ENCODE results near the gene SPATA2L. TPM values are rescaled to one million over a fixed set of nuclear protein-coding genes. Genes with fewer than 3 reads are reported as not detected.
"Not testable (repeated sequence)": the region's sequence is repeated elsewhere in the genome, so short reads cannot be mapped to it uniquely, and the experiment has no call there.

Gene SPATA2L
- total RNA-seq, 1 donor from 2014 or later = 24.0 TPM

DNA sequence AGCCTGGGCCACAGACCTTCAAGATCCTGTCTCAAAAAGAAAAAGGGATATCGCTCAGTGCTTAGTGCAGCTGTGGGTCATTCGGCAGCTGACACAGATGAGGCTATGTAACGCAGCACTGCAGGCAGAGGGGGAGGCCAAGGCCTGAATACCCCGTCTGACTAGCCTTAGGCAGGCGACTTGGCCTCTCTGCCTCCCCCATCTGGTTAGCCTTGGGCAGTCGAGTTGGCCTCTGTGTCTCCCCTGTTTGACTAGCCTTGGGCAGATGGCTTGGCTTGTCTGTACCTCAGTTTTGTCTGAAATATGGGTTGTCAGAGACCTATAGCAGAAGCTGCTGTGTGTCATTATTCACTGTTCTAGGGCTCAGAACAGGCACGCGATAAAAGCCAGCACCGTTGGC, 33.9 kb downstream of the SPATA2L start:
- TF ChIP-seq, protein P1, sequence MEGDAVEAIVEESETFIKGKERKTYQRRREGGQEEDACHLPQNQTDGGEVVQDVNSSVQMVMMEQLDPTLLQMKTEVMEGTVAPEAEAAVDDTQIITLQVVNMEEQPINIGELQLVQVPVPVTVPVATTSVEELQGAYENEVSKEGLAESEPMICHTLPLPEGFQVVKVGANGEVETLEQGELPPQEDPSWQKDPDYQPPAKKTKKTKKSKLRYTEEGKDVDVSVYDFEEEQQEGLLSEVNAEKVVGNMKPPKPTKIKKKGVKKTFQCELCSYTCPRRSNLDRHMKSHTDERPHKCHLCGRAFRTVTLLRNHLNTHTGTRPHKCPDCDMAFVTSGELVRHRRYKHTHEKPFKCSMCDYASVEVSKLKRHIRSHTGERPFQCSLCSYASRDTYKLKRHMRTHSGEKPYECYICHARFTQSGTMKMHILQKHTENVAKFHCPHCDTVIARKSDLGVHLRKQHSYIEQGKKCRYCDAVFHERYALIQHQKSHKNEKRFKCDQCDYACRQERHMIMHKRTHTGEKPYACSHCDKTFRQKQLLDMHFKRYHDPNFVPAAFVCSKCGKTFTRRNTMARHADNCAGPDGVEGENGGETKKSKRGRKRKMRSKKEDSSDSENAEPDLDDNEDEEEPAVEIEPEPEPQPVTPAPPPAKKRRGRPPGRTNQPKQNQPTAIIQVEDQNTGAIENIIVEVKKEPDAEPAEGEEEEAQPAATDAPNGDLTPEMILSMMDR (IDR thresholded peaks at IDR 0.05; ENCODE audit: insufficient read depth, low read length, poor library complexity, severe bottlenecking) = no peak
- H3K4me3 ChIP-seq (ENCODE audit: low read depth, low read length) = no peak overlapping the region
- H3K36me3 ChIP-seq (ENCODE audit: control insufficient read depth, insufficient read depth, low read length) = peaks cover 1% of the 10 kb centered on the region
- H3K27me3 ChIP-seq (ENCODE audit: control insufficient read depth, insufficient read depth, low read length) = no peaks in the 10 kb centered on the region
- no peak for DNase-seq (ENCODE audit: low read depth)

DNA sequence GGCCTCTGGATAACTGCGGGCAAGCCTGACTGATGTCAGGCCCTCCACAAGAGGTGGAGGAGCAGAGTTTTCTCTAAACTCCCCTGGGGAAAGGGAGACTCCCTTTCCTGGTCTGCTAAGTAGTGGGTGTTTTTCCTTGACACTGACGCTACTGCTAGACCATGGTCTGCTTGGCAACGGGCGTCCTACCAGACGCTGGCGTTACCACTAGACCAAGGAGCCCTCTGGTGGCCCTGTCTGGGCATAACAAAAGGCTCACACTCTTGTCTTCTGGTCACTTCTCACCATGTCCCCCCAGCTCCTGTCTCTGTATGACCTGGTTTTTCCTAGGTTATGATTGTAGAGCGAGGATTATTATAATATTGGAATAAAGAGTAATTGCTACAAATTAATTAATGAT, 34.5 kb downstream of the SPATA2L start:
- H3K36me3 ChIP-seq (ENCODE audit: control insufficient read depth, insufficient read depth, low read length); H3K4me3 ChIP-seq (ENCODE audit: low read depth, low read length); H3K27me3 ChIP-seq (ENCODE audit: control insufficient read depth, insufficient read depth, low read length); DNase-seq (ENCODE audit: low read depth): not testable (repeated sequence)

DNA sequence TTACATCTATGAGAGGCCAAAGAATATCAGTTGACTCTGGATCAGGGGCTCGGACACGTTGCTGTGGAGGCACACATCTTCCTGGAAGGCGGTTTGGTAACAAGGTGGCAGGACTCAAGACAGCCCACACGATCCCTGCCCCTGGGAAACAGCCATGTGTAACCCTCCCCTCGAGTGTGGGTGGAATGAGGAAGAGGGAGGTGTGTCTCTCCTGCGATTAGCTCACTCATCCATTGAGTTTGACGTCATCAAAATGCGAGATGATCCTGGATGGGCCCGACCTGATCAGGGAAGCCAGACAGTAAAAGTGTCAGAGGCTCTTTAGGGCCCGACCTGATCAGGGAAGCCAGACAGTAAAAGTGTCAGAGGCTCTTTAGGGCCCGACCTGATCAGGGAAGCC, 37.3 kb downstream of the SPATA2L start:
- H3K4me3 ChIP-seq (ENCODE audit: low read depth, low read length); H3K27me3 ChIP-seq (ENCODE audit: control insufficient read depth, insufficient read depth, low read length); H3K36me3 ChIP-seq (ENCODE audit: control insufficient read depth, insufficient read depth, low read length); DNase-seq (ENCODE audit: low read depth): not testable (repeated sequence)

DNA sequence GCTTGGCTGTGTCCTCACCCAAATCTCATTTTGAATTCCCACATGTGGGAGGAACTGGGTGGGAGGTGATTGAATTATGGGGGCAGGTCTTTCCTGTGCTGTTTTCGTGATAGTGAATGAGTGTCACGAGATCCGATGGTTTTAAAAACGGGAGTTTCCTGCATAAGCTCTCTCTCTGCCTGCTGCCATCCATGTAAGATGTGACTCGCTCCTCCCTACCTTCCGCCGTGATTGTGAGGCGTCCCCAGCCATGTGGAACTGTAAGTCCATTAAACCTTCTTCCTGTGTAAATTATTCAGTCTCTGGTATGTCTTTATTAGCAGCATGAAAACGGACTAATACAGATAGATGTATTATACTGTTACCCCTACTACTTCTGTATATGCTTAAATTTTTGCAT, 40.3 kb downstream of the SPATA2L start:
- TF ChIP-seq, protein P1 (IDR thresholded peaks at IDR 0.05; ENCODE audit: insufficient read depth, low read length, poor library complexity, severe bottlenecking) = no peak
- Histone ChIP-seq H3K36me3 (ENCODE audit: control insufficient read depth, insufficient read depth, low read length) (peaks cover 5% of the 10 kb centered on the region), H3K4me3 (ENCODE audit: low read depth, low read length) (no peak overlapping the region), H3K27me3 (ENCODE audit: control insufficient read depth, insufficient read depth, low read length) (no peaks in the 10 kb centered on the region)
- DNase-seq (ENCODE audit: low read depth) = no peak

DNA sequence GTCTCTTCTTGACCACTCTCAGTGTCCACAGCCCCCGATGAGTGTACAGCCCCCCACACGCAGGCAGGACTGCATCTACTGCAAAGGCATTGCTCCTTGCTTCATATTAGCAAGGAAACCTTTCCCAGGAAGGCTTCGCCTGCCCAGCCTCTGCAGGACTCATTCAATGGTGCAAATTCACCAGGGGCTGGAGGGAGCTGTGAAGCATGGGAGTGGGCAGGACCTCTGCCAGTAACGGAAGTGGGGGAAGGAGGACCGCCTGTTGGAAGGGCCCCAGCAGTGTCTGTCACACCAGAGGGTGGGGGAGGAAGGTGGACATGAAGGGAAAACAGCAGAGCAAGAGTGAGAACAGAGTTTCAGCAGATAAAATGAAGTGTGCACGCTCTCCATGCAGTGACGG, 41.4 kb downstream of the SPATA2L start:
- DNase-seq (ENCODE audit: low read depth) = no peak
- TF ChIP-seq, protein P1 (IDR thresholded peaks at IDR 0.05; ENCODE audit: insufficient read depth, low read length, poor library complexity, severe bottlenecking) = no peak
- Histone ChIP-seq H3K4me3 (ENCODE audit: low read depth, low read length) (no peak overlapping the region), H3K36me3 (ENCODE audit: control insufficient read depth, insufficient read depth, low read length) (peaks cover 5% of the 10 kb centered on the region), H3K27me3 (ENCODE audit: control insufficient read depth, insufficient read depth, low read length) (no peaks in the 10 kb centered on the region)

DNA sequence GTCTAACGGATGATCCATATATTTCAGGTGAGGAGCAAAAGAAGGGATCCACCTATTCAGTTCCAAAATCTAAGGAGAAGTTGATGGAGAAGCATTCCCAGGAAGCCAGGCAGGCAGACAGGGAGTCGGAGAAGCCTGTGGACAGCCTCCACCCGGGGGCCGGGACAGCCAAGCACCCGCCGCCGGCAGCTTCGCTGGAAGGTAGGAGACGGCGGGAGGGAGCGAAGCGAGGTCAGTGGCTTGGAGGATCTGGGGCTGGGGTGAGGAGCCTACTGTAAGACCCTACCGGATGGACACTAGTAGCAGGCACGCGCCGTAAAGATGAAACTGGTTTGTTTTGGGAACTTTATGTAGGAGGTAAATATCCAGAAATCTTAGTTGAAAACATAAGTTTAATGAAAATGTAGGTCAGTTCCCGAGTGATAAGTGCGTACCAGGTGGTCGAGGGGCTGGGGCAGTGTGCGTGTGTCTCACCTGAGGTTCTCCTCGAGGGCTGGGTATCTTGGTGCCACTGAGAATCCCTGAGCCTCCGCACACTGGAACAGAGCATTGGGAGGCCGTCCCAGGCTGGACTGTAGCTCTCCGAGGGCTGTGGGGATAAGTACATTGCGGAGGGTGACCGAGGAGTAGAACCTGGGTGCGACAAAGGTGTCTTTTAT, 43.2 kb downstream of the SPATA2L start:
- TF ChIP-seq, protein P1 (IDR thresholded peaks at IDR 0.05; ENCODE audit: insufficient read depth, low read length, poor library complexity, severe bottlenecking) = no peak
- Histone ChIP-seq H3K4me3 (ENCODE audit: low read depth, low read length) (peak overlapping the region; percentile 86), H3K36me3 (ENCODE audit: control insufficient read depth, insufficient read depth, low read length) (peaks cover 4% of the 10 kb centered on the region), H3K27me3 (ENCODE audit: control insufficient read depth, insufficient read depth, low read length) (no peaks in the 10 kb centered on the region)
- no peak for DNase-seq (ENCODE audit: low read depth)
